Inferior parietal cortex (tissue), 1 donor: ENCODE measurements around the gene ZNF280A.

ENCODE experiments used
- DNase-seq: peaks from one replicate; pipeline ENCODE4 v3.0.0-alpha.2; 2016; ENCODE audit errors: extremely low spot score

Gene ZNF280A

GRCh38 chr22:22520020-22520656 lies at the start of gene ZNF280A:
ZNF280A (minus strand) TSS chr22:22520270; CDS start chr22:22515630, 4,640 bp downstream.
- peak; percentile 72 for DNase-seq

DNA sequence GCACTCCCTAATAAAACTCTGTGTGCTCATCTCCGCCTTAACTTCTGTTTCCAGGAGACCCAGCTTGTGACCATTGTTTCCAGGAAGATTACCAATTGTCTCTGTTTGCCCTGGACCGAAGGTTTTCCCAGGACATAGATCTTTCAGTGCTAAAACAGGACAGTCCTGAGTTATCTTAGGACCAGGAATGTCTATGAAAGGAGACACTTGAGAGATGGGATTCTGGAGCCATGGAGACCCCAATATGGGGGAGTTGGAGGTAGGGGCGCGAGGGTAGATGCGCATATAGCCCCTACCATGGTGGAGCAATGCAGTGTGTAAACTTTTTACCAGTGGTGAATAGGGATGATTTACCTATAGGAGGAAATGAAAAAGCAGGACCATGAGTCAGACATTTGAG lies 49.1 kb upstream of the ZNF280A start:
- DNase-seq = no peak

DNA sequence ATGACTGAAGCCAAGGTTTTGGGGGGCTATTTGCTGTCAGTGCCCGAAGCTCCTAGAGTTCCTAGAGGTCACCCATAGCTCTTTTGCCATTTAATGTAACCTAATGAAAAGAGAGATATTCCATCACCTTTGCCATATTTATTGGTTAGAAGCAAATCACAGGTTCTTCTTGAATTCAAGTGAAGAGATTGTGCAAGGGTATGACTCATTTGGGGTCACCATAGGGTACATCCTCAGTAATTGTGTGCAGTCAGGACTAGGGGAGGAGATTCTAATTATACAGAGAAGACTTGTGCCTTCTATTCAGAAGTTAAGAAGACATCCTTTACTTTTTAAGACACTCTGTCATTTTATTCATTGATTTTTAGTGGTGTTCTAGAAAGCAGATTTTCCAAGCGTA lies 45.9 kb upstream of the ZNF280A start:
- no peak for DNase-seq

DNA sequence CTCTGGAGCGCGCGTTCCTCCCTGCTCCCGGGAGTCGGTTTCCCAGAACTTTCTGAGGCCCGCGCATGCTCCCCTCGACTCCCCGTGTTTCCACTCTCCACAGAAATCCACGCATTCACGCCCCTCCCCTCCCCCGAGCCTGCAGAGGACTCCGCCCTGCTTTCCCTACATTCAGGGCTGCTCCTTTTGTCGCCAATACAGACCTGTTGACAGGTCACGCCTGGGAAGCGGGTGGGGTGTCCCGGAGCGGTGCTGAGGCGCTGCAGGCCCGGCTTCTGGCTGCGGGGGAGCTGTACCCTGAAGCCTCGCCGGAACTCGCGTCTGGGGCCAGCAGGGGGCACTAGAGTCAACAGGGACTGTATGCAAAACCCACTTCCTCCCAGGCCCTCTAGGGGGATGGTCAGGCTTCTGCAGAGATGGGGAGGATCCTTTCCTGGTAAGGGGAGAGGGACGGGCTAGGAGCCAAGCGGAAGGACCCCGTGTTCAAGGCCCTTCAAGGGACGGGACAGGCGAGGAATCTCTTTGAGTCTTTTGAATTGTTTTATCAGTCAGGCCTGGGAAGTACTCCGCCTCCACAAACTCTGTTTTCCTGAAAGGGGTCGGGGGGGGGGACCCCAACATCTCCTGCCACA lies 39.0 kb upstream of the ZNF280A start, which contains the start of gene PRAME:
Gene PRAME, minus strand, starts transcription at position 294 of the 632 bp plus-strand sequence. CDS start 2,433 bp downstream, outside the sequence.
- DNase-seq = peak; percentile 95

DNA sequence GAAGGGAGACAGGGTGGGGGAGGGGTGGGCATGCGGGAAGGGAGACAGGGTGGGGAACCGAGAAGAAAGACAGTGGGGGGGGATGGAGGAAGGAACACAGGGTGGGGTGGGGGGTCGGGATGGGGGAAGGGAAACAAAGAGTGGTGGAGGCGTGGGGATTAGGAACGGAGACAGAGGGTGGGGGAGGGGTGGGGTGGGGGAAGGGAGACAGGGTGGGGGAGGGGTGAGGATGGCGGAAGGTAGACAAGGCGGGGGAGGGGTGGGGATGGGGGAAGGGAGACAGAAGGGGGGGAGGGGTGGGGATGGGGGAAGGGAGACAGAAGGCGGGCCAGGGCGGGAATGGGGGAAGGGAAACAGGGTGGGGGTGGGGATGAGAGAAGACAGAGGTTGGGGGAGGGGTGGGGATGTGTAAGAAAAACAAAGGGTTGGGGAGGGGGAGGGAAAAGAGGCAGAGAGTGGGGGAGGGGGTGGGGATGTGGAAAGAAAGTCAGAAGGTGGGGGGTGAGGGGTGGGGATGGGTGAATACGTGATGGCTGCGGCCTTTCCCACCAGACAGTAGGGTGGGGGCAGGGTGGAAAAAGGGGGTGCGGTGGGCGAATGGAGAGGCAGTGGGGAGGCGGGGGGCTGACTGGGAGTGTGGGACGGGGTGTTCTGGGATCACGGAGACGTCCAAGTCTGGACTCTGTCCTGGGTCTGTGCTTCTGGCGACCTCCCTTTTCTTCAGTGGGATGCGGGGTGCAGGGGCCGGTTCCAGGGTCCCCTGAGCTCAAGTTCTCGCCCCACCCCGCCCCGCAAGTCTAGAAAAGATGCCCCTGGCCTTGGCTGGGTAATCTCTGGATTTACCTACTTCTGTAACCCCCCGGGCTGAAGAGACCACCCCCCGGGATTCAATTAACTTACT lies 38.3 kb upstream of the ZNF280A start:
- DNase-seq = no peak

GRCh38 chr22:22556995-22557925 lies 37.2 kb upstream of the ZNF280A start:
- peak; percentile 77 for DNase-seq

DNA sequence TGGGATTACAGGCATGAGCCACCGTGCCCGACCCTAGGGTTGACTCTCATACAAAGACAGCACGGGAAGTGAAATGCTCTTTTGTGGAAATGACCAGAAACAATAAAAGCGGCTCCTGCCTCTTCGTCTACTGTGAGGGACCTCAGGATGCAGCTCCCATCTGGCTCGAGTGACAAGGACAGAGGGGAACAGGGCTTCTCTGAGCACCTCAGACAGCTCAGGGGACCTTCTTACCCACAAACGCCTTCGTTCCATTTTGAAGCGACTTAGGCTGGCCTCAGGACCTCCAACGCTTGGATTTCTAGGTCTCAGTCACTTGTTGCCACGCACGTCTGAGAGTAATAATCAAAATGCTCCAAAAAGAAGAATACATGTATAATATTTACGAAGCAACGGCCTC lies 36.5 kb upstream of the ZNF280A start:
- no peak for DNase-seq

- DNase-seq = no peak
Observed at GRCh38 chr22:22555596-22555995, 35.5 kb upstream of the ZNF280A start.

- DNase-seq = no peak
Observed at GRCh38 chr22:22554587-22555284, 34.7 kb upstream of the ZNF280A start.

- no peak for DNase-seq
Observed at GRCh38 chr22:22553735-22554586, 33.9 kb upstream of the ZNF280A start.

DNA sequence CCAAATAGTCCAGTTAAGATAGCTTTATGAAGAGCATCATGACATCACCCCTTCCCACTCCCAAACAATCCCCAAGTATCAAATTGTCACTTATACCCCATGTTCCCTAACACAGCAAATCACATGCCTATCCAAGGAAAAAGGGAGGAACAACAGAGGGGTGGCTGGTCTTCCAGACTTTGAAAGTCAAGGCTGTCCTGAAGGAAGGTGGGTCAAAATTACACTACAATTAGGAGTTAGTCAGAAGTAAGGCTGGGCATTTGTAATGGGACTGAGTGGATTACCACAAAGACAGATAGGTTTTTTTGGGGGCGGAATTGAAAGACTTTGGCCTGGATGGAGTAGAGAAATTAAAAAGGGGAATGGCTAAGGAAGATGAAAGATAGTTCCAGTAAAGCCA lies 33.1 kb upstream of the ZNF280A start:
- no peak for DNase-seq

GRCh38 chr22:22552630-22553029 lies 32.6 kb upstream of the ZNF280A start:
- no peak for DNase-seq

DNA sequence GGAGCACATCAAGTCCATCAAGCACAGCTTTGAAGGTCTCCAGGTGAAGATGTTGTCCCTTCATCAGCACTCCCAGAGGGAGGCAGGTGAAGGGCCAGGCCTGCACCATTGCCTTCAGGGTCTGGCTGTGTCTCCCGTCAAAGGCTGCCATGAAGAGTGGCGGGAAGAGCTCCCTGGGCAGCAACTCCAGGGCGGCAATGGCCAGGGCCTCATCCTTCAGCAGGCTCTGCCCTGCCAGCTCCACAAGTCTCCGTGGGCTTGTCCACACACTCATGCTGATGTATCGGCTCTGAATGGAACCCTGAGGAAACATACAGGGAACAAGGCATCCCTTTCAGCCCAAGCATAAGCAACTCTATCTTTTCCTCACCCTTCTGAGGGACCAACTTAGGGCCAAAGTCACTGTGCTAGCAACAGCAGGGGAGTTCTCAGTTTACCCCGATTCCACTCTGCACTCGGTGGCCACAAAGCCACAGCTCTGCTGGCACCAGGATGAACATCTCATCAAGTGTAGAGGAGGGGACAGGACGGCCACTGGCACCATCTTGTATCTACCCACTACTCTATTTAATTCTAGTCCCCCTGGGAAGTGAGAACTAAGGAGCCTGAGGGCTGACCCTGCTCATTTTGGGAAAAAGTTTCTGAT lies 30.8 kb upstream of the ZNF280A start:
- DNase-seq = no peak

GRCh38 chr22:22548910-22549309 lies 28.8 kb upstream of the ZNF280A start:
- DNase-seq = no peak

DNA sequence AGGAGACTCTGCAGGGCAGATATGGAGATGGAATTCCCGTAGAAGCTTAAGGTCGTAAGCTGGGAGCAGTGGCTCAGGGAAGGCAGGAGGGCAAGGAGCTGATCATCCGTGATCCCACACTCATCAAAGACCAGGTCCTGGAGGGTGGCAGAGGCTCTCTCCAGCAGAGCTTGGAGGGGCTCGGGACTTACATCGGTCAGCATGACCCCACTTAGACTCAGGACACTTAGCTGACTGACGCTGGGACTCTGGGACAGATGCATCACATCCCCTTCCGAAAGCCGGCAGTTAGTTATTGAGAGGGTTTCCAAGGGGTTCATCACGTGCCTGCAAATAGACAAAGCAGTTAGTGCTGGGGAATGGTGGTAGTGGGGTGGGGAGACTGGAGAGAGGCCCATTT lies 28.2 kb upstream of the ZNF280A start:
- DNase-seq = no peak

DNA sequence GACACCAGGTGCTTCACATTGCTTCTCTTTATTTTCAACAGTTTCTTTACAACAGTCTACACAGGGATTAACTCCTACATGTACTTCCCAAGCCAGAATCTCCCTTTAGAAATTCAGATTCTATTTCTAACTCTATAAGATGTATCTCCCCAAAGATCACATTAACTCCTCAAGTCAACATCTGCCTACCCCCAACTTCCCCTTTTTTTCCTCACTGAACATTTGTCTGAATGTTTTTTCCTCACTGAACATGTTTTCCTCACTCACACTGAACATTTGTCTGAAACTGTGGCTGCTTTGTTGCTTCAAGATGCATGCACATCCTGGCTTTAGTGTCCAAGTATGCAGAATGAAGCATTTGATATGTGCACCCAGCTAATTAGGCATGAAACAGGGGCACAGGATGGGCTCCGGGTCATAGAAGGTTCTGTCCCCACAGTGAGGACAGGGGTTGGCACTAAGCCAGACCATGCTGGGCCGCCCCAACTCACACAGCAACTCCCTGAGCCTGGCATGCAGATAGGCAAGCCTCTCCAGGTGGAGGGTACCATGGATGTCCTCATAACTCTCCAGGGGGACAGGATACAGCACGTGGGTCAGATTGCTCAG lies 27.7 kb upstream of the ZNF280A start:
- no peak for DNase-seq

- no peak for DNase-seq
Observed at GRCh38 chr22:22547226-22547625, 27.2 kb upstream of the ZNF280A start.

GRCh38 chr22:22546490-22546889 lies 26.4 kb upstream of the ZNF280A start:
- DNase-seq = no peak

DNA sequence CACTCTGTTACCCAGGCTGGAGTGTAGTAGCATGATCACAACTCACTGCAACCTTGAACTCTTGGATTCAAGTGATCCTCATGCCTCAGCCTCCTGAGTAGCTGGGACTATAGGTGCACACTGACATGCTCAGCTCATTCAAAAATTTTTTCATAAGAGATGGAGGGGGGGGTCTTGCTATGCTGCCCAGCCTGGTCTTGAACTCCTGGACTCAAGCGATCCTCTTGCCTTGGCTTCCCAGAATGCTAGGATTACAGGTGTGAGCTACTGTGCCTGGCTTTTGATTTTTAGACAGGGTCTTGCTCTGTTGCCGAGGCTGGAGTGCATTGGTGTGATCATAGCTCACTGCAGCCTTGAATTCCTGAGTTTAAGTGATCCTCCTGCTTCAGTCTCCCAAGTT lies 25.0 kb upstream of the ZNF280A start:
- DNase-seq = no peak
